ENCODE results near the gene SLC25A2. TPM values are rescaled to one million over a fixed set of nuclear protein-coding genes. Genes with fewer than 3 reads are reported as not detected.

The SLC25A2 gene
- total RNA-seq, 1 donor from 2014 or later = 1.9 TPM

- Mint-ChIP-seq H3K4me3 (ENCODE audit: unreplicated experiment) (no peak within 1 kb of the TSS), H3K36me3 (ENCODE audit: unreplicated experiment) (peaks cover 64% of the 10 kb centered on the region)
Measured at GRCh38 chr5:141330299-141331080, 26.6 kb upstream of the SLC25A2 start, which contains the start of gene PCDHGA1. Gene PCDHGA1, plus strand, starts transcription at chr5:141330514.

GRCh38 chr5:141328231-141328630 is 24.4 kb upstream of the SLC25A2 start:
- no peak for DNase-seq
- Mint-ChIP-seq H3K27me3 (ENCODE audit: unreplicated experiment) (peaks cover 8% of the 10 kb centered on the region), H3K4me3 (ENCODE audit: unreplicated experiment) (no peak overlapping the region), H3K27ac (ENCODE audit: unreplicated experiment) (no peak overlapping the region), H3K9me3 (ENCODE audit: unreplicated experiment) (peaks cover 6% of the 10 kb centered on the region), H3K36me3 (ENCODE audit: unreplicated experiment) (peaks cover 58% of the 10 kb centered on the region), H3K4me1 (ENCODE audit: low read depth, unreplicated experiment) (no peaks in the 10 kb centered on the region)
- no peak for TF ChIP-seq CTCF (IDR thresholded peaks at IDR 0.05; ENCODE audit: partially characterized antibody, unreplicated experiment)

More at GRCh38 chr5:141330299-141331080, 26.6 kb upstream of the SLC25A2 start, which contains the start of gene PCDHGA1:
- no peak for TF ChIP-seq CTCF (IDR thresholded peaks at IDR 0.05; ENCODE audit: partially characterized antibody, unreplicated experiment)
- Mint-ChIP-seq H3K4me1 (ENCODE audit: low read depth, unreplicated experiment) (no peaks in the 10 kb centered on the region), H3K27ac (ENCODE audit: unreplicated experiment) (no peak within 1 kb of the TSS), H3K27me3 (ENCODE audit: unreplicated experiment) (peaks cover 8% of the 10 kb centered on the region), H3K9me3 (ENCODE audit: unreplicated experiment) (peaks cover 10% of the 10 kb centered on the region)
- no peak for DNase-seq

- Mint-ChIP-seq H3K36me3 (ENCODE audit: unreplicated experiment) (peaks cover 45% of the 10 kb centered on the region), H3K4me1 (ENCODE audit: low read depth, unreplicated experiment) (no peaks in the 10 kb centered on the region), H3K9me3 (ENCODE audit: unreplicated experiment) (peaks cover 8% of the 10 kb centered on the region), H3K4me3 (ENCODE audit: unreplicated experiment) (peak overlapping the region; percentile 96), H3K27me3 (ENCODE audit: unreplicated experiment) (peaks cover 7% of the 10 kb centered on the region), H3K27ac (ENCODE audit: unreplicated experiment) (peak overlapping the region; percentile 99)
- peak; percentile 47 for TF ChIP-seq CTCF (IDR thresholded peaks at IDR 0.05; ENCODE audit: partially characterized antibody, unreplicated experiment)
- DNase-seq = peak; percentile 75
Measured at GRCh38 chr5:141326088-141326854, 22.4 kb upstream of the SLC25A2 start.

GRCh38 chr5:141322261-141322660 is 18.4 kb upstream of the SLC25A2 start:
- Mint-ChIP-seq H3K9me3 (ENCODE audit: unreplicated experiment) (peaks cover 35% of the 10 kb centered on the region), H3K36me3 (ENCODE audit: unreplicated experiment) (peaks cover 39% of the 10 kb centered on the region), H3K4me3 (ENCODE audit: unreplicated experiment) (peak overlapping the region; percentile 95), H3K4me1 (ENCODE audit: low read depth, unreplicated experiment) (peaks cover 2% of the 10 kb centered on the region), H3K27ac (ENCODE audit: unreplicated experiment) (no peak overlapping the region), H3K27me3 (ENCODE audit: unreplicated experiment) (peaks cover 15% of the 10 kb centered on the region)
- TF ChIP-seq CTCF (IDR thresholded peaks at IDR 0.05; ENCODE audit: partially characterized antibody, unreplicated experiment) = no peak
- no peak for DNase-seq
